Neural crest cell (in vitro differentiated cells): ENCODE measurements around the gene EXOC3. TPM values are rescaled to one million over a fixed set of nuclear protein-coding genes. Genes with fewer than 3 reads are reported as not detected.
A peak's percentile ranks its signal among the peaks of the same experiment; 100 is the strongest.

Source experiments
- DNase-seq: peaks from one replicate; pipeline ENCODE4 v3.0.0; 2021; ENCODE audit warnings: low read depth, mixed read lengths, low spot score
- H3K27ac Mint-ChIP-seq: one replicate; pipeline ENCODE4 v1.8.0; 2021; ENCODE audit warnings: mild to moderate bottlenecking, mixed read lengths; ENCODE audit not compliant: unreplicated experiment
- H3K27me3 Mint-ChIP-seq: 2 replicates; pipeline ENCODE4 v1.8.0; 2021; ENCODE audit warnings: low read depth, mild to moderate bottlenecking, mixed read lengths
- H3K36me3 Mint-ChIP-seq: 2 replicates; pipeline ENCODE4 v1.8.0; 2021; ENCODE audit warnings: low read depth, mild to moderate bottlenecking, mixed read lengths
- H3K4me1 Mint-ChIP-seq: 2 replicates; pipeline ENCODE4 v1.8.0; 2021; ENCODE audit warnings: mixed read lengths
- H3K4me3 Mint-ChIP-seq: one replicate; pipeline ENCODE4 v1.8.0; 2021; ENCODE audit warnings: mild to moderate bottlenecking, mixed read lengths
- H3K9me3 Mint-ChIP-seq: 2 replicates; pipeline ENCODE4 v1.8.0; 2021; ENCODE audit warnings: mixed read lengths
- total RNA-seq: library from RNA; stranded (reverse); gene quantifications from 2 replicates; pipeline ENCODE4 v1.2.1, GENCODE V29; 2021
- TF ChIP-seq, protein P1 (sequence below): fragments of 200-600 bp; sonication (generic); conservative IDR thresholded peaks from 2 replicates; pipeline ENCODE4 v1.5.0; 2021; ENCODE audit warnings: antibody characterized with exemption, mild to moderate bottlenecking

The EXOC3 gene
- total RNA-seq, 1 donor from 2014 or later, result 61.3 TPM

GRCh38 chr5:463301-463700 is 20.3 kb downstream of the EXOC3 start:
- Mint-ChIP-seq H3K4me3 (no peak overlapping the region), H3K36me3 (peaks cover 6% of the 10 kb centered on the region), H3K27me3 (no peaks in the 10 kb centered on the region), H3K27ac (no peak overlapping the region), H3K4me1 (no peaks in the 10 kb centered on the region), H3K9me3 (no peaks in the 10 kb centered on the region)
- DNase-seq, result no peak
- TF ChIP-seq, protein P1, sequence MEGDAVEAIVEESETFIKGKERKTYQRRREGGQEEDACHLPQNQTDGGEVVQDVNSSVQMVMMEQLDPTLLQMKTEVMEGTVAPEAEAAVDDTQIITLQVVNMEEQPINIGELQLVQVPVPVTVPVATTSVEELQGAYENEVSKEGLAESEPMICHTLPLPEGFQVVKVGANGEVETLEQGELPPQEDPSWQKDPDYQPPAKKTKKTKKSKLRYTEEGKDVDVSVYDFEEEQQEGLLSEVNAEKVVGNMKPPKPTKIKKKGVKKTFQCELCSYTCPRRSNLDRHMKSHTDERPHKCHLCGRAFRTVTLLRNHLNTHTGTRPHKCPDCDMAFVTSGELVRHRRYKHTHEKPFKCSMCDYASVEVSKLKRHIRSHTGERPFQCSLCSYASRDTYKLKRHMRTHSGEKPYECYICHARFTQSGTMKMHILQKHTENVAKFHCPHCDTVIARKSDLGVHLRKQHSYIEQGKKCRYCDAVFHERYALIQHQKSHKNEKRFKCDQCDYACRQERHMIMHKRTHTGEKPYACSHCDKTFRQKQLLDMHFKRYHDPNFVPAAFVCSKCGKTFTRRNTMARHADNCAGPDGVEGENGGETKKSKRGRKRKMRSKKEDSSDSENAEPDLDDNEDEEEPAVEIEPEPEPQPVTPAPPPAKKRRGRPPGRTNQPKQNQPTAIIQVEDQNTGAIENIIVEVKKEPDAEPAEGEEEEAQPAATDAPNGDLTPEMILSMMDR, result no peak

GRCh38 chr5:463952-464351 is 21.0 kb downstream of the EXOC3 start:
- H3K36me3 Mint-ChIP-seq, result peaks cover 6% of the 10 kb centered on the region
- no peak for DNase-seq
- TF ChIP-seq, protein P1, result no peak
- H3K4me3 Mint-ChIP-seq, result no peak overlapping the region
- no peaks in the 10 kb centered on the region for H3K9me3 Mint-ChIP-seq
- H3K27me3 Mint-ChIP-seq, result no peaks in the 10 kb centered on the region
- H3K4me1 Mint-ChIP-seq, result no peaks in the 10 kb centered on the region
- H3K27ac Mint-ChIP-seq, result no peak overlapping the region

DNA sequence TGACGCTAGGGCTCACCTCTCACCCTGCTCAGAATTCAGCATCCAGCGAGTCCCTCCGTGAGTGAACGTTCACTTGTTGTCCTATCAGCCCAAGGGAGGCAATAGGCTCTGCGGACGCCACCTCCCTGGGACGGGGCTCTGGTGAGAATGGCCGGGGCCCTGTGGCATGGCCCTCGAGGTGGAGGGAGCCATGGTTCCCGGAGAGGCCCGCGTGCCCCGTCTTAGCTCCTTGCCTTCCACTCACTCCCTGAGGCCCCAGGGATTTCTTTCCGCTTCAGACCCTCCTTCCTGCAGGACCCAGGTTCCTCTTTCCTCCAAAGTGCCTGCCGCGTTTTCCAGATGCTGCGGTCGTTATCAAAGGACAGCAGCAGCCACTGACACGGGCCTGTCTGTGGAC is 21.5 kb downstream of the EXOC3 start:
- Mint-ChIP-seq H3K4me1 (no peaks in the 10 kb centered on the region), H3K36me3 (peaks cover 6% of the 10 kb centered on the region), H3K9me3 (no peaks in the 10 kb centered on the region), H3K27ac (no peak overlapping the region), H3K4me3 (no peak overlapping the region), H3K27me3 (no peaks in the 10 kb centered on the region)
- no peak for DNase-seq
- TF ChIP-seq, protein P1, result no peak

- Mint-ChIP-seq H3K27ac (no peak overlapping the region), H3K9me3 (no peaks in the 10 kb centered on the region), H3K4me3 (no peak overlapping the region), H3K27me3 (no peaks in the 10 kb centered on the region), H3K36me3 (peaks cover 6% of the 10 kb centered on the region), H3K4me1 (no peaks in the 10 kb centered on the region)
- TF ChIP-seq, protein P1, result no peak
- DNase-seq, result no peak
These were observed 22.0 kb downstream of the EXOC3 start for GRCh38 chr5:464843-465590.

- no peak for DNase-seq
- Mint-ChIP-seq H3K4me1 (no peaks in the 10 kb centered on the region), H3K27me3 (no peaks in the 10 kb centered on the region), H3K36me3 (peaks cover 3% of the 10 kb centered on the region), H3K4me3 (peak overlapping the region; percentile 15), H3K27ac (no peak overlapping the region), H3K9me3 (no peaks in the 10 kb centered on the region)
- TF ChIP-seq, protein P1, result no peak
These were observed 22.8 kb downstream of the EXOC3 start for GRCh38 chr5:465591-466403.
